T-helper 2 cell (primary cell): ENCODE measurements around the gene SPOCD1.

Experiments used
- DNase-seq, 5 experiments: peaks; one replicate each; pipeline versions ENCODE4 v3.0.0 to v3.0.0-alpha.2; 2012 to 2022

The SPOCD1 gene

GRCh38 chr1:31754397-31754796 is 61.4 kb downstream of the SPOCD1 start:
- no peak for DNase-seq

- no peak for DNase-seq
Observed at GRCh38 chr1:31753707-31754349, 62.0 kb downstream of the SPOCD1 start.

GRCh38 chr1:31752952-31753475 is 62.8 kb downstream of the SPOCD1 start:
- DNase-seq, result no peak

GRCh38 chr1:31752258-31752657 is 63.6 kb downstream of the SPOCD1 start:
- no peak for DNase-seq

GRCh38 chr1:31751822-31752241 is 64.0 kb downstream of the SPOCD1 start:
- no peak for DNase-seq

GRCh38 chr1:31750858-31751510 is 64.8 kb downstream of the SPOCD1 start:
- DNase-seq, result peak in 1 of 5 experiments; percentile 46

- no peak for DNase-seq
Observed at GRCh38 chr1:31749785-31750735, 65.8 kb downstream of the SPOCD1 start.

- no peak for DNase-seq
Observed at GRCh38 chr1:31748365-31748764, 67.5 kb downstream of the SPOCD1 start.

GRCh38 chr1:31747304-31747703 is 68.5 kb downstream of the SPOCD1 start:
- DNase-seq, result no peak

- DNase-seq, result no peak
Observed at GRCh38 chr1:31746687-31747086, 69.1 kb downstream of the SPOCD1 start.

- no peak for DNase-seq
Observed at GRCh38 chr1:31745946-31746670, 69.7 kb downstream of the SPOCD1 start.

GRCh38 chr1:31745096-31745945 is 70.5 kb downstream of the SPOCD1 start:
- DNase-seq, result peak in 2 of 5 experiments; percentile 36 to 56

GRCh38 chr1:31744165-31744888 is 71.5 kb downstream of the SPOCD1 start:
- DNase-seq, result no peak

- DNase-seq, result no peak
Observed at GRCh38 chr1:31742462-31743212, 73.2 kb downstream of the SPOCD1 start.
